GM12878 (cell line): ENCODE measurements around the gene SLC9A8. TPM values are rescaled to one million over a fixed set of nuclear protein-coding genes. Genes with fewer than 3 reads are reported as not detected.

Experiments used
- ATAC-seq: fragments of 200-7000 bp; cut with Tn5 transposase; 3 replicates; pipeline ENCODE4 v1.9.1; 2020; ENCODE audit warnings: mild to moderate bottlenecking, moderate library complexity
- BruUV-seq: library from RNA; stranded (reverse); fragments of 400-500 nt; replicated peaks from 2 replicates; lab custom pipeline; 2021; lab: Mats Ljungman, UMichigan
- CTCF ChIA-PET: fragments of 300-600 bp; sonication (Branson Sonifier 250); formaldehyde crosslinking; extraction: SDS; loops from one replicate; lab custom pipeline; 2021; ENCODE audit warnings: inconsistent platforms; lab: Yijun Ruan, JAX
- POLR2A ChIA-PET: fragments of 350-600 bp; formaldehyde crosslinking; extraction: SDS; loops from one replicate; lab custom pipeline; 2021; ENCODE audit warnings: inconsistent platforms; lab: Charles Lee
- RAD21 ChIA-PET: fragments of 300-600 bp; sonication (Branson Sonifier 250); formaldehyde crosslinking; loops from one replicate; lab custom pipeline; 2023; ENCODE audit warnings: antibody characterized with exemption; ENCODE audit not compliant: unreplicated experiment; lab: Charles Lee
- SMC1A ChIA-PET: fragments of 300-600 bp; sonication (Branson Sonifier 250); formaldehyde crosslinking; loops from one replicate; lab custom pipeline; 2023; ENCODE audit not compliant: unreplicated experiment, uncharacterized antibody; lab: Charles Lee
- DNase-seq: peaks from one replicate; pipeline ENCODE4 v3.0.0-alpha.2; 2011; ENCODE audit warnings: low read depth, low spot score
- FAIRE-seq: peaks from 3 replicates; lab custom pipeline; 2011; peaks lifted over from hg19 to GRCh38; lab: Jason Lieb, UNC
- H2AFZ ChIP-seq: 2 replicates; pipeline ENCODE4 v1.6.0; 2011; ENCODE audit warnings: low read depth, low read length, control low read depth; ENCODE audit not compliant: control insufficient read depth
- H3K27ac ChIP-seq: 2 replicates; pipeline ENCODE4 v1.5.1; 2011; ENCODE audit warnings: control low read depth; ENCODE audit not compliant: control insufficient read depth, insufficient read depth
- H3K27me3 ChIP-seq, 2 experiments: replicated peaks in 1 of 2; 2 replicates each; pipeline versions ENCODE4 v1.6.0 to v1.6.1; 2011; ENCODE audit warnings: low read length in 1 of 2; ENCODE audit not compliant: control insufficient read depth in 2 of 2, insufficient read depth in 2 of 2
- H3K36me3 ChIP-seq, 2 experiments: 2 replicates each; pipeline ENCODE4 v1.5.1; 2011; ENCODE audit warnings: low read length in 1 of 2; ENCODE audit not compliant: control insufficient read depth in 2 of 2, insufficient read depth in 2 of 2
- H3K4me1 ChIP-seq: 2 replicates; pipeline ENCODE4 v1.6.1; 2011; ENCODE audit warnings: mild to moderate bottlenecking, low read length, moderate library complexity, mixed read lengths; ENCODE audit not compliant: control insufficient read depth, insufficient read depth
- H3K4me2 ChIP-seq: 2 replicates; pipeline ENCODE4 v1.6.0; 2011; ENCODE audit warnings: control low read depth; ENCODE audit not compliant: control insufficient read depth, insufficient read depth
- H3K4me3 ChIP-seq: fragments of 200-600 bp; sonication (generic); 2 replicates; pipeline ENCODE4 v1.5.1; 2016
- H3K79me2 ChIP-seq: 2 replicates; pipeline ENCODE4 v1.6.0; 2011; ENCODE audit warnings: low read length; ENCODE audit not compliant: control insufficient read depth, insufficient read depth
- H3K9ac ChIP-seq: 2 replicates; pipeline ENCODE4 v1.8.0; 2011; ENCODE audit warnings: low read length, control low read depth, mixed read lengths; ENCODE audit not compliant: control insufficient read depth, insufficient read depth
- H3K9me3 ChIP-seq: replicated peaks from 3 replicates; pipeline ENCODE4 v1.5.1; 2011; ENCODE audit warnings: mild to moderate bottlenecking, low read length; ENCODE audit not compliant: control insufficient read depth, insufficient read depth
- H4K20me1 ChIP-seq: 2 replicates; pipeline ENCODE4 v1.6.0; 2011; ENCODE audit not compliant: control insufficient read depth, insufficient read depth
- KAT2A ChIP-seq: conservative IDR thresholded peaks from 2 replicates; pipeline ENCODE4 v1.6.1; 2011; ENCODE audit warnings: low read depth, low read length; ENCODE audit not compliant: control insufficient read depth
- LARP7 ChIP-seq: fragments of 450-650 bp; IDR thresholded peaks from 2 replicates; pipeline ENCODE4 v1.6.1; 2017; ENCODE audit warnings: mild to moderate bottlenecking
- NFYB ChIP-seq: IDR thresholded peaks from 2 replicates; pipeline ENCODE4 v1.6.1; 2011; ENCODE audit warnings: low read depth, mild to moderate bottlenecking, low read length, improper control_type of control experiment, moderate library complexity; ENCODE audit not compliant: insufficient read depth
- WGBS: methylation state at CpG from one replicate; pipeline ENCODE4 v1.1.6; 2016; ENCODE audit warnings: low lambda C conversion rate; ENCODE audit not compliant: insufficient replicate concordance, insufficient coverage; ENCODE audit errors: missing lambda C conversion rate; 5-methylcytosine and 5-hydroxymethylcytosine counted together
- in situ Hi-C: fragments of 300-500 bp; cut with MboI; formaldehyde crosslinking; loops from 9 replicates; pipeline ENCODE4 v1.14.3; 2018; ENCODE audit warnings: mixed read lengths
- intact Hi-C: fragments of 100-400 bp; cut with micrococcal nuclease; formaldehyde crosslinking; loops from one replicate; pipeline ENCODE4 v1.14.2; 2022; ENCODE audit not compliant: unreplicated experiment
- polyA plus RNA-seq, 11 experiments: library from polyadenylated mRNA; depleted of rRNA in 4 of 11; unstranded in 6 of 11; stranded (reverse) in 5 of 11; fragments of >200 nt; fragmentation: Nextera tagmentation in 4 of 11; fragmentation: Illumina TruSeq in 1 of 11; extraction: Ambion mirVana in 4 of 11; extraction: Trizol in 1 of 11; gene quantifications; 1 replicate in 1 of 11; 2 replicates in 10 of 11; pipeline versions ENCODE4 v1.2.1 to v1.2.3, GENCODE V29; 2011 to 2016; ENCODE audit warnings: inconsistent platforms in 2 of 11, missing spikeins in 2 of 11, low read depth in 1 of 11
- total RNA-seq, 4 experiments: library from RNA; depleted of rRNA in 3 of 4; stranded (reverse); fragments of >200 nt in 3 of 4; fragmentation: Illumina TruSeq in 1 of 4; extraction: Trizol in 1 of 4; gene quantifications; 2 replicates each; pipeline versions ENCODE4 v1.2.1 to v1.2.3, GENCODE V29; 2013 to 2021

SLC9A8 gene
- total and polyA plus RNA-seq, 10 of the 15 experiments (the other 5 are each of a cell fraction or from before 2014, with no cell fraction given) = 0.40 to 15.5 (median 6.5) TPM

DNA sequence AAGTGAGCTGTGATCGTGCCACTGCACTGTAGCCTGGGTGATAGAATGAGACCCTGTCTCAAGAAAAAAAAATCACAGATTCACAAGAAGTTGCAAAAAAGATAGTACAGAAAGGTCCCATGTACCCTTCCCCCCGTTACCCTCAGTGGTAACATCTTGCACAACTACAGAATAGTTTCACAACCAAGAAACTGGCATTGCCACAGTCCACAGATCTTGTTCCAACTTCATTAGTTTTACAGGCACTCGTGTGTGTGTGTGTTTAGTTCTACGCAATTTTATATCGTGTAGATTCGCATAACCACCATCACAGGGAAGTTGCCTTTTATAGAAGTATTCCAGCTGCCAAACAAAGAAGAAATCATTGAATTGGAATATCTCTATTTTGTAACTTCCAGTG is 83.6 kb downstream of the SLC9A8 start (continued):
- TF ChIP-seq NFYB (no peak), KAT2A (no peak)

DNA sequence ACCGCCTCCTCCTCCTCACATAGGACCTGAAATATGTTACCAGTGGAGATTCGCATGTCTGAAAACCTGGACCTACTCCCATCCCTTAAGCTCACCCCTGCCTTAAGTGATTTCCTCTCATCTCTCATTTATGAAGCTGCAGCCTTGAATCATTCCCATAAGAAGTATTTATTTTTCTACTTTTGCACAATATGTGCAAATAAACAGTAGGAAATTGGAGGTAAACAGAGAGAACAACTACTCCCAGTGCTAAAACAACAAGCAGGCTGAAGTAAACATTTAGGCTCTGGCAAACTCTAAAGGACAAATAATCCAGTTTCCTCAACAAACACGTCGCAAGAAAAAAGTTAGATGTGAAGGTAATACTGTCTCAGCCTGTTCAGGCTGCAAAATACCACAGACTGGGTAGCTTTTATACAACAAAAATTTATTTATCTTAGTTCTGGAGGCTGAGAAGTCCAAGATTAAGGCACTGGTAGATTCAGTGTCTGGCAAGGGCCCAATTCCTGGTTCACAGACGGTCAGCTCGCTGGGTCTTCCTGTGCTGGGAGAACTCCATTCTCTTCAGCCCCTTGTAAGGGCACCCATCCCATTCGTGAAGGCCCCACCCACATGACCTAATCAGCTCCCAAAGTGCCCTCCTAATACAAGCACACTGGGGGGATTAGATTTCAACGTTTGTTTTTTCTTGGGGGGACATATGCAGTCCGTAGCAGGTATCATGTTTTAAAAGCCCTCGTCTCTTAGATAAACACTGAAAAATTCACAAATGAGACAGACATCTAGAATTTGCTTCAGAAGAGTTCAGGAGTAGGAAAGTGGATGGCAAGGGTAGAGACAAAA is 87.1 kb downstream of the SLC9A8 start:
- ChIA-PET POLR2A (interaction anchor here (0.6 to 1.4 kb wide), 3 partner anchors 10 to 137 kb away, joined by 3 to 7 read pairs (median 6); no protein-coding TSS in a partner anchor), CTCF (interaction anchor here (2.1 to 4.7 kb wide), 2 partner anchors 11 to 13 kb away, joined by 8 to 20 read pairs; no protein-coding TSS in a partner anchor), RAD21 (no interaction called here), SMC1A (interaction anchor here (0.8 kb wide), 1 partner anchor 554 kb away, joined by 3 read pairs; no protein-coding TSS in a partner anchor)
- DNase-seq (no peak), ATAC-seq (no peak), FAIRE-seq (no peak)
- no TSS peak for BruUV-seq
- Histone ChIP-seq H3K9ac (no peak overlapping the region), H3K79me2 (no peaks in the 10 kb centered on the region), H3K27ac (no peak overlapping the region), H3K4me2 (no peak overlapping the region), H4K20me1 (no peaks in the 10 kb centered on the region), H3K27me3 (no peaks in the 10 kb centered on the region), H2AFZ (no peak overlapping the region), H3K4me1 (no peaks in the 10 kb centered on the region), H3K4me3 (no peak overlapping the region), H3K36me3 (peaks cover 2 to 6% of the 10 kb centered on the region in 2 experiments; a peak in 3 of 4 replicates), H3K9me3 (no peaks in the 10 kb centered on the region)
- TF ChIP-seq LARP7 = no peak
- 86% methylated on average over 10 of the region's 10 CpGs for WGBS
- intact Hi-C loops = no loop called here
- in situ Hi-C loops = no loop called here
